Myometrial cell (primary cell): ENCODE results near the gene RASA4B. TPM values are rescaled to one million over a fixed set of nuclear protein-coding genes. Genes with fewer than 3 reads are reported as not detected.

Experiments
- total RNA-seq: library from RNA; depleted of rRNA; stranded (reverse); fragments of >200 nt; gene quantifications from 2 replicates; pipeline ENCODE4 v1.2.3, GENCODE V29; 2015

Gene RASA4B
- 3.2 and 5.8 TPM in 2 replicates for total RNA-seq

DNA sequence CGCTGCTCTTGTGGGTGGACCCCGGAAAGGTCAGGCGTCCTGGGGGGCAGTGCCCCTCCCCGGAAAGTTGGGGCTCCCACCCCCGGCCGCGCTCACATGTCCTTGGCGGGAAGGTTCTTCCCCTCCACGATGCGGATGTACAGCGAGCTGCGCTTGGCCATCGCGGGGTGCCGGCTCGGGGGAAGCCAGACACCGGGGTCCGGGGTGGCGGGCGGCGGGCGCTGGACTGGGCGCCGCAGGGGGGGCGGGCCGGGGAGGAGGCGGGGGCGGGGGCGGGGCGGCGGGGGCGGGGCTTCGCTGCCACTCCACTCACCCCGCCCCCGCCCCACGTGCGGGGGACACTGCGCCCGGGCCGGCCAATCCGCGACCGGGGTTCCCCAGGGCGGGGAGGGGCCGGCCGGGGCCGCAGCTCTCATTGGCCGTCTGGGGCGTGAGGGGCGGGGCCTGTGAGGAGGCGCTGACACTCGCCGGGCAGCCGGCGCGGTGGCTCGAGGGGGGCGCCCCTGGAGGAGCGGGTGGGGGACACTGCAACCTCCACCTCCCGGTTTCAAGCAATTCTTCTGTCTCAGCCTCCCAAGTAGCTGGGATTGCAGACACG lies at the start of gene RASA4B:
RASA4B (minus strand) TSS at position 228 of the 598 bp plus-strand sequence; CDS start at position 161, 67 bp downstream.

DNA sequence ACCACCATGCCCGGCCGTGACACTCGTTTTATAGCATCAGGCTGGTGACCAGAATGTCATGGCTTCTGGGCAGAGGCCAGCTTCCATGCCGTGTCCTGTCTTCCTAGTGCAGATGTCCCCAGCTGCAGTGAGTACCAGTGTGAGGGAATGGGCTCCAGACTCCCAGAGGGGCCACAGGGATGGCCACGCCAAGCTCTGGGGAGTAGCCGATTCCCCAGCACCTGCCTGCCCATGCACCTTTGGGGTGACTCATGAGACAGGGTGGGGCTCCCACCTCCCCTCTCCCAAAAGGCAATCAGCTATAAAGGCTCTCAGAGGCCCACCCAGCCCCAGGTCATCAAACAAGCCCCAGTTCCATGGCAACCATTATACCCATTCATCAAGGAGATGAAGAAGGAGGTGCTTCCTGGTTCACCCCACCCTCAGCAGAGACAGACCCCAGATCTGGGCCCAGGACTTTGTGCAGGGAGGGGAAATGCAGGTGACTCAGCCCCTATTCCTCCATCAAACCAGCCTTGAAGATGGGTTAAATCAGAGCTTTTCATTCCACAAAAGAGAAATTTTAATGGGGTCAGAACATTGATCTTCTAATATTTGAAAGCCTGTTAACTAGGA lies 33.3 kb upstream of the RASA4B start, which contains the start of gene SPDYE2:
SPDYE2 (plus strand) TSS at position 419 of the 615 bp plus-strand sequence. CDS start 2,030 bp downstream, outside the sequence.

DNA sequence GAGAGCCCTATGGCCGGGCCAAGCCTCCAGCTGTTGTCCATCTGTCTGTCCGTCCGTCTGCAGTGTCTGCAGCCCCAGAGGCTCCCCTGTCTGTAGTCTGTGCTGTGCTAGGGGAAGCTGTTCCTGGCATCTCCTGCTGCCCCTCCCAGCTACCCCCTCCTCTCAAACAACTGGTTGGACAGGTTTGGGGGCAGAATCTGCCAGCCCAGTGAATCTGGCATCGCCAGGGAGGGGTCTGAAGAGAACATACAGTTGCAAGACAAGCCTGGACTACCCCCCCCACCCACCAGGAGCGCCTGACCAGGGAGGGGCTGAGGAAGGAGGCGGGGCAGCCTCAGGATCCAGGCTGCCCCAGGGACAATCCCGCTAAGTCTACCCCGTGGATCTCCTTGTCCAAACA lies 26.0 kb upstream of the RASA4B start, which contains the start of gene UPK3BL2:
UPK3BL2 (minus strand) TSS at position 101 of the 400 bp plus-strand sequence; CDS start at position 41, 60 bp downstream.

DNA sequence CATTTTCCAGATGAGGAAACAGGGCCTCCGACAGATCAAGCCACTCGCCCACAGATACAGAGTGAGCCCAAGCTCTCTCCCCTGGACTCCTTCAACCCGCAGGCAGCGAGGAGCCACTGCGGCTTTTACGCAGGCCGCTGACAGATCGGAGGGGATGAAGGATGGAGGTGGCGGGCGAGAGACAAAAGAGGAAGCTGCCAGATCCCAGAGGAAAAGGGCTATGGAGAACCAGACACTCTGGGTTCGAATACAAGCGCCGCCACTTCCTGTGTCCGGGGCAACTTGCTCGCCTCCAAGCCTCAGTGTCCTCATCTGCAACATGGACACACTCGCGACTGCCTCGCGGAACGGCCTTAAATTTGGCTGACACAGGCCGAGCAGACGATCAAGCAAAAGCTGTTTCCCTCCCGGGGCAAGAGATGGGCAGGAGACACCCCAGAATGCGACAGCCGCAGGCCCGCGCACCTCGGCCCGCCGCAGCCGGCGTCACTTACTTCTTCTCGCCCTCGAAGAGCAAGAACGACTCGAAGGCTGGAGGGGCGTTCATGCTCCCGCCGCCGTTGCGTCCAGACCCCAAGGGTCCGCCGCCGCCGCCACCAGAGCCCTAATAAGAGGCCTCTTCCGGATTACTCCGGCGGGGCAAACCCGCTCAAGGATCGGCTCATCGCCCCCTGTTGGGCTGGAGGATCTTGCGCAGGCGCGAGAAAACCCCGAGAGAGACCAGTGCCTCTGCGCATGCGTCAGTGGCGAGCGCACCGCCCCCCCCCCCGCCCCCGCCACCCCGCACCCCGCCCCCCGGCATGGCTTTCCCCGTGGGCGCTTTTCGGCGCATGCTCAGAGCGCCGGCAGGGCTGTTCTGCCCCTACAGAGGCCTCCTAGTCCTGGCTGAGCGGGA lies 39.0 kb downstream of the RASA4B start, which contains the start of gene POLR2J:
POLR2J (minus strand) TSS at position 609 of the 895 bp plus-strand sequence; CDS start at position 547, 62 bp downstream.

DNA sequence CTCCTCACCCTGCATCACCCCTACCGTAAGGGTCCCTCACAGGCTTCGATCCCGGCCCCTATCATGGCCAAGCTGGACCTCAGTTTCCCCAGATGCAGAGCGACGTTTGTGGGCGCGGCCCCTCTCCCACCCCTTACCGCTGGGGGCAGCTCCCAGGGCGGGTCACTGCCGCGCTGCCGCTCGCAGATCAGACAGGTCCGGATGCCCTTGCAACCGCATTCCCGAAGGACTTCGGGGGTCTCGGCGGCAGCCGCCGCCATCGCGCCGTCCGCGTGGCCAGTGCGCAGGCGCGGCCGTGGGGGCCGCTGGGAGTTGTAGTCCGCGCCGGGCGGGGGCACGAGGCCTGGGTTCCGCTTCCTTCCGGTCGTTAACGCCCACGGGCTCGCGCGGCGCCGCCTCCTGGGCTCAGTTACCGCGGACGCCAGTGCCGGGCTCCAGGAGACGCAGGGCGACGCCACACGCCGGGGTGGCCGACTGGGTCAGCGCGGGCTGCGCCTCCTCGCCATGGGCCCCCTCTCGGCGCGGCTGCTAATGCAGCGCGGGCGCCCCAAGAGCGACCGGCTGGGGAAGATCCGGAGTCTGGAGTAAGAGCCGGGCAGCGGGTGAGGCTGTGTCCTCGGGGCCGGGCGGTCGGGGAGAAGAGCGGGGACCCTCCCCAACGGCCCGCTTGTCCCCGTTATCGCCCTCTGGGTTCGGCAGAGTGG lies 52.8 kb downstream of the RASA4B start, which contains the start of the genes ALKBH4 and LRWD1:
ALKBH4 (minus strand) TSS at position 287 of the 704 bp plus-strand sequence; CDS start at position 260, 27 bp downstream.
LRWD1 (plus strand) TSS at position 408 of the 704 bp plus-strand sequence; CDS start at position 505, 97 bp downstream.

DNA sequence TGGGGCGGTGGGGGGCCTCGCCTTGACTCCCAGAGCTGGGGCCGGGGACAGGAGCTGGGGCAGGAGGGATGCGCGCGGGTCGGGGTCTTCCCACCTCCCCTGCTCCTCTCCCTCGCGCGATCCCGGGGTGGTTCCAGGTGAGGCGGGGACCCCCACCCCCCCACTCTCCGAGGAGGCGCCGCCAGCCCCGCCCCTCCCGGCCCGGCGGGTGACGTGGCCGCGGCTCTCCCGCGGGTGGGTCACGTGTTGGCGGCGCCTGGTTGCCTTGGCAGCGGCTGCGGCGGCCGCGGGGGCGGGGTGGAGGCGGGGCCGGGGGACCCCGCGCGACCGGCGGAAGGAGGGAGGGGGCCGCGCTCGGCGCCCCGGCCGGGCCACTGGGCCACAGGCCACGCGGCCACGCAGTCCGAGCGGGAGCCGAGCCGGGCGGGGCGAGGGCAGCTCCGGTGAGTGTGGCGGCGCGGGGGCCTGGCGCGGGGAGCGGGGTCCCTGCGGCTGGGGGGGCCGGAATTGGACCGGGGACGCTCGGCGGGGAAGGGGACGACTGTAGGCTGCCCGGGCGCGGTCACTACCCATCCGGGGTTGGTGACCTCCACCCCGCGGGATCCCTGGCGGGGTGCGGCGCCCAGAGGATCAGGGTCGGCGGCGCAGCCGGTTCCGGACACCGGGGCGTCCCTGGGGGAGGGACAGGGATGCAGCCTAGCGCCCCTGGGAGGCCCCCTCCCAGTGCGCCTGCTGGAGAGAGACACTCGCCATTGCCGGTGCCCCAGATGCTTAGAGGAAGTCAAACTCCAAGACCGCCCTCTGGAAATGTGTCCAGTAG lies 84.1 kb downstream of the RASA4B start, which contains the start of gene ORAI2:
ORAI2 (plus strand) TSS at position 357 of the 820 bp plus-strand sequence. CDS start 5,382 bp downstream, outside the sequence.

Other genes with a start within 250 kb of the RASA4B start
- gene SH2B2, start 230.9 kb downstream of the RASA4B start, total RNA-seq = 1.8 and 4.3 TPM in 2 replicates
- gene SPDYE6, start 161.3 kb downstream of the RASA4B start, total RNA-seq = not detected in 2 replicates
- 10.1 and 12.8 TPM in 2 replicates for gene PRKRIP1, start 121.4 kb downstream of the RASA4B start, total RNA-seq
- gene ORAI2, start 84.2 kb downstream of the RASA4B start, total RNA-seq = 60.5 and 76.4 TPM in 2 replicates
- gene ALKBH4, start 52.9 kb downstream of the RASA4B start, total RNA-seq = 10.3 and 42.7 TPM in 2 replicates
- gene LRWD1, start 52.8 kb downstream of the RASA4B start, total RNA-seq = 12.4 and 20.9 TPM in 2 replicates
- gene POLR2J, start 38.9 kb downstream of the RASA4B start, total RNA-seq = 10.3 and 14.4 TPM in 2 replicates
- gene UPK3BL2, start 25.9 kb upstream of the RASA4B start, total RNA-seq = not detected in 2 replicates
- not detected in 2 replicates for gene SPDYE2, start 33.4 kb upstream of the RASA4B start, total RNA-seq
- 3.2 and 10.3 TPM in 2 replicates for gene POLR2J3, start 54.8 kb upstream of the RASA4B start, total RNA-seq
- gene RASA4, start 99.0 kb upstream of the RASA4B start, total RNA-seq = 2.6 and 3.9 TPM in 2 replicates
- 31.4 and 35.5 TPM in 2 replicates for gene UPK3BL1, start 125.0 kb upstream of the RASA4B start, total RNA-seq
- gene SPDYE2B, start 132.5 kb upstream of the RASA4B start, total RNA-seq = not detected in 2 replicates
- not detected in 2 replicates for gene POLR2J2, start 153.9 kb upstream of the RASA4B start, total RNA-seq
- 3.5 and 8.1 TPM in 2 replicates for gene FAM185A, start 231.2 kb upstream of the RASA4B start, total RNA-seq